Progenitor cell of endocrine pancreas (in vitro differentiated cells): ENCODE data around the gene ZNF775. TPM values are rescaled to one million over a fixed set of nuclear protein-coding genes. Genes with fewer than 3 reads are reported as not detected.

Experiments
- DNase-seq: peaks from one replicate; pipeline ENCODE4 v3.0.0; 2021; ENCODE audit warnings: low spot score; ENCODE audit not compliant: unreplicated experiment
- H3K27ac Mint-ChIP-seq: 2 replicates; pipeline ENCODE4 v1.8.0; 2021; ENCODE audit warnings: mild to moderate bottlenecking, moderate library complexity, mixed read lengths
- H3K27me3 Mint-ChIP-seq: 2 replicates; pipeline ENCODE4 v1.8.0; 2021; ENCODE audit warnings: mixed read lengths
- H3K36me3 Mint-ChIP-seq: 2 replicates; pipeline ENCODE4 v1.8.0; 2022; ENCODE audit warnings: mixed read lengths; ENCODE audit not compliant: insufficient read depth
- H3K4me1 Mint-ChIP-seq: 2 replicates; pipeline ENCODE4 v1.8.0; 2021; ENCODE audit warnings: low read depth, mixed read lengths
- H3K4me3 Mint-ChIP-seq: 2 replicates; pipeline ENCODE4 v1.8.0; 2021; ENCODE audit warnings: low read depth, mild to moderate bottlenecking, moderate library complexity, mixed read lengths
- H3K9me3 Mint-ChIP-seq: 2 replicates; pipeline ENCODE4 v1.8.0; 2021; ENCODE audit warnings: low read depth, mixed read lengths
- total RNA-seq: library from RNA; stranded (reverse); gene quantifications from 2 replicates; pipeline ENCODE4 v1.2.1, GENCODE V29; 2021
- TF ChIP-seq, protein P1 (sequence below): fragments of 200-600 bp; sonication (generic); IDR thresholded peaks from one replicate; pipeline ENCODE4 v1.5.0; 2021; ENCODE audit warnings: antibody characterized with exemption, mild to moderate bottlenecking; ENCODE audit not compliant: unreplicated experiment

ZNF775 gene
- total RNA-seq, 1 donor from 2014 or later, result 10.8 TPM

DNA sequence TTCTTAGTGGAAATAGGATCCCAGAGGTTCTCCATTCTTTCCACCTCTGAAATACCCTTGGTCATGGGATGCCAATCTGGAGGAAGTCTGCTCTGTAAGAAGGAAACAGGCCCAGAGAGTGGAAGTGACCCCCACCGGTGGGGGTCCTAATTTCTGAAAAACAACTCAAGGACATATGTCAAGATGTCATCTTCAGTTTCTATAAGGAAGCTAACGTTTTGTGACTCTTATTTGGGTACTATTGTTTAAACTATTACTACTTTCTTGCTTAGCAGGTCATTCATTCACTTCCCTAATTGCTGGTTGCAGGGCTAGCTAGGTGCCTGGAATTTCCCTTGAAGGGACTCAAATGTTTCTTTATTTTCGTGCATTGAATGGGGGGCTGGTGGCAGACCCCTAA is 1.9 kb upstream of the ZNF775 start:
- no peak for DNase-seq
- H3K4me3 Mint-ChIP-seq, result no peak overlapping the region

DNA sequence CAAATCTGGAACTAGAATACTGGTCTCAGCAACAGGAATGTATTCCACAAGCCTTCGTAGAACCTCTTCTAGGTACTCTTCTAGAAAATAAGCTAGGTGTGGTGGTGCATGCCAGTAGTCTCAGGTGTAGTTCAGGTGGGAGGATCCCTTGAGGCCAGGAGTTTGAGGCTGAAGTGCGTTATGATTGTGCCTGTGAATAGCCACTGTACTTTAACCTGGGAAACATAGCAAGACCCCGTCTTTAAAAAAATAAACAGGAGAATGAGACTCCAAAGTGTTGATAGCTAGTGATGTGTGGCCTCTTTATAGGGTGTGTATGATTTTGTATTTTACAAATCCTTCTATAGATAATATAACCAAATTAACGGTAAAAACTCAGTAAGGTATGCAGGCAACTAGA is 1.5 kb upstream of the ZNF775 start:
- peaks cover 46% of the 10 kb centered on the region for H3K4me1 Mint-ChIP-seq
- H3K36me3 Mint-ChIP-seq, result peaks cover 10% of the 10 kb centered on the region
- no peak for DNase-seq
- H3K4me3 Mint-ChIP-seq, result peak overlapping the region; percentile 73
- TF ChIP-seq, protein P1, sequence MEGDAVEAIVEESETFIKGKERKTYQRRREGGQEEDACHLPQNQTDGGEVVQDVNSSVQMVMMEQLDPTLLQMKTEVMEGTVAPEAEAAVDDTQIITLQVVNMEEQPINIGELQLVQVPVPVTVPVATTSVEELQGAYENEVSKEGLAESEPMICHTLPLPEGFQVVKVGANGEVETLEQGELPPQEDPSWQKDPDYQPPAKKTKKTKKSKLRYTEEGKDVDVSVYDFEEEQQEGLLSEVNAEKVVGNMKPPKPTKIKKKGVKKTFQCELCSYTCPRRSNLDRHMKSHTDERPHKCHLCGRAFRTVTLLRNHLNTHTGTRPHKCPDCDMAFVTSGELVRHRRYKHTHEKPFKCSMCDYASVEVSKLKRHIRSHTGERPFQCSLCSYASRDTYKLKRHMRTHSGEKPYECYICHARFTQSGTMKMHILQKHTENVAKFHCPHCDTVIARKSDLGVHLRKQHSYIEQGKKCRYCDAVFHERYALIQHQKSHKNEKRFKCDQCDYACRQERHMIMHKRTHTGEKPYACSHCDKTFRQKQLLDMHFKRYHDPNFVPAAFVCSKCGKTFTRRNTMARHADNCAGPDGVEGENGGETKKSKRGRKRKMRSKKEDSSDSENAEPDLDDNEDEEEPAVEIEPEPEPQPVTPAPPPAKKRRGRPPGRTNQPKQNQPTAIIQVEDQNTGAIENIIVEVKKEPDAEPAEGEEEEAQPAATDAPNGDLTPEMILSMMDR, result no peak
- H3K27ac Mint-ChIP-seq, result peak overlapping the region; percentile 96
- H3K27me3 Mint-ChIP-seq, result no peaks in the 10 kb centered on the region
- H3K9me3 Mint-ChIP-seq, result no peaks in the 10 kb centered on the region

More for the DNA sequence above, 1.9 kb upstream of the ZNF775 start:
- Mint-ChIP-seq H3K27ac (peak overlapping the region; percentile 96), H3K36me3 (peaks cover 10% of the 10 kb centered on the region), H3K9me3 (no peaks in the 10 kb centered on the region), H3K27me3 (no peaks in the 10 kb centered on the region), H3K4me1 (peaks cover 41% of the 10 kb centered on the region)
- TF ChIP-seq, protein P1, result no peak

DNA sequence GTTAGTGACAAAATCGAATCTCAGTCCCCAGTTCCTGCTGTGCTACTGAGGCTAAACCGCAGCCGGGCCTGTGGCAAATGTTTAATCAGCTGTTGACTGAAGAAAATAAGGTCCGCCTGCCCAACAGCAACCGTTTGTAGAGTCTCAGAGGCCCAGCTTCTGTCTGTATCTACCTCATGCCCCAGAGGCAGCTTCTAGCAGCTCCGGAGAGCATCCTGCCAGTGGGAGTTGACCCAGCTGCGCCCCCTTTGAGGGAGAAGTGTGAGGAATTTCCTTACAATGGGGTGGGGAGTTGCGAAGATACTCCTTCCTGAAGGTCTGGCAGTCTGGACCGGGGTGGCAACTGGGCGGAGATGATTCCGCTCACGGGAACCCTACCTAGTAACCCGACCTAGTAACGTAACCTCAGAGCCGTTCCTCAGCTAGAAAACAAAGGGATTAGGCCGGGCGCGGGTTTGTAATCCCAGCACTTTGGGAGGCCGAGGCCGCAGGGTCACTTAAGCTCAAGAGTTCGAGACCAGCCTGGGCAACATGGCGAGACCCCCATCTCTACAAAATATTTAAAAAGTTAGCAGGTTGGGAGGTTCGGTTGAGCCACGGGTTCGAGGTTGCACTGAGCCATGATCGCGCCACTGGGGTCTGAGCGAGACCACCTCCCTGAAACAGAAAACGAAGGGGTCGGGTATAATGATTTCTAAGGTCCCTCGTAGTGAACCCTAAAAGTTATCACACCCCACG is 846 bp upstream of the ZNF775 start:
- no peaks in the 10 kb centered on the region for H3K9me3 Mint-ChIP-seq
- H3K4me1 Mint-ChIP-seq, result peaks cover 52% of the 10 kb centered on the region
- H3K27me3 Mint-ChIP-seq, result no peaks in the 10 kb centered on the region
- TF ChIP-seq, protein P1, result peak; percentile 25
- peak overlapping the region; percentile 73 for H3K4me3 Mint-ChIP-seq
- peak overlapping the region; percentile 96 for H3K27ac Mint-ChIP-seq
- H3K36me3 Mint-ChIP-seq, result peaks cover 9% of the 10 kb centered on the region
- peak; percentile 47 for DNase-seq

DNA sequence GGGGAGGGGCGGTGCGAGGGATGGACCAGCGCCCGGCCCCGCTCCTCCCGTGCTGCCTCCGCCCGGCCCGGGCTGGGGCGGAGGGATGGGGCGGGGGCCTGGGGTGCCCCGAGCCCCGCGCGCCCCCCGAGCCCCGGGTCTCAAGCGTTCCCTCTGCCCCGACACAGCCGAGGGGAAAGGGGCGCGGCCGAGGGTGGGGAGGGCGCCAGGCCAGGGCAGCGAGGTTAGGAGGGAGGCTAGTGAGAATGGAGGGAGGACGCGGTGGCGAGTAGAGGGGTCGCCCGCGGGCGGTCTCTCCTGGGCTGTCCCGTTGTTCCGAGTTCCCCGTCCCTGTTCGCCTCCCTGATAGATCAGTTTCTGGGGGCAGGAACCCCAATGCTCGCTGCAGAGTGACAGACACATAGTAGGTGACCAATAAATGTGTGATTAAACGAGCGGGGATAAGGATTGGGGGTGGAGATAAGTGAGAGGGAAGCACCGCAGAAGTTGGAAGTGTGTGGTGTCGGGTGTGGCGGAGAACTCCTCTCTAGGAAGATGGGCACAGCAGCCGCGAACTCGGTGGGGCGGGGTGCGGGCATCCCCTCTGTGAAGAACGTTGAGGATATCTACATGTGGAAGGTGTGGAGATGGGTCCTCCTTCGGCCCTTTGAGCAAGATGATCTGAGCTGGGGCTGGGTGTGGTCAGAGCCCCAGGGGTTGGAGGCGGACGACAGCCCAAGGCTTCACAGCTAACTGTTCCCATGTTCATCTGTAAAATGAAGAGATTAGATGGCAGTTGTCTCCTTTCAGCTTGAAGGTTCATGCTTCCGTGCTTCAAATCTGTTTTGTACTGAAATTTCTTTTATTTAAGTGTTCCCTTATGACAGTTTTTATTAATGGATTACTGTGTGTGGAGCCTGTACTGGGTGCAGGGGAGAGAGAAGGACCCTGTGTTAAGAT is 580 bp downstream of the ZNF775 start:
- peaks cover 64% of the 10 kb centered on the region for H3K4me1 Mint-ChIP-seq
- peak overlapping the region; percentile 95 for H3K27ac Mint-ChIP-seq
- DNase-seq, result no peak
- H3K36me3 Mint-ChIP-seq, result peaks cover under 1% of the 10 kb centered on the region
- TF ChIP-seq, protein P1, result no peak
- no peaks in the 10 kb centered on the region for H3K27me3 Mint-ChIP-seq
- peak overlapping the region; percentile 91 for H3K4me3 Mint-ChIP-seq
- H3K9me3 Mint-ChIP-seq, result no peaks in the 10 kb centered on the region

DNA sequence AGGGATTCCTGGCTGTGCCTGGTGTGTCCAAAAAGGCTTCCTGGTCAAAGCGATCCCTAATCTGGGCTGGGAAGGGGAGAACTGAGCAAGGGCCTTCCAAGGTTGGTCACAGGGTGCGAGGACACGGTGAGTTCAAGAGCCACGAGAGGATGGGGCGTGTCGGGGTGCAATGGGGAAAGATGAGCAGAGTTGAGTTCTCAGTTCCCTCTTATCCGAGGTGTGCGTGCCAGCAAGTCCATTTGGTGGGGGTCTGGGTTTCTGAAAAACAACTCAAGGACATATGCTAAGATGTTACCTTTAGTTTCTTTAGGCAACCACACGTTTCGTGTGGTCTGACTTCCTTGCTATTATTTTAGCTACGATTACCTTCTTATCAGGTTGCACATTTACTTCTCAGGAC is 1.3 kb downstream of the ZNF775 start:
- H3K36me3 Mint-ChIP-seq, result no peaks in the 10 kb centered on the region
- no peaks in the 10 kb centered on the region for H3K27me3 Mint-ChIP-seq
- peak overlapping the region; percentile 91 for H3K4me3 Mint-ChIP-seq
- H3K9me3 Mint-ChIP-seq, result no peaks in the 10 kb centered on the region
- TF ChIP-seq, protein P1, result no peak
- DNase-seq, result no peak
- no peak overlapping the region for H3K27ac Mint-ChIP-seq
- peaks cover 69% of the 10 kb centered on the region for H3K4me1 Mint-ChIP-seq
